HEK293 (cell line): ENCODE results near the gene PIP5K1C.

Experiments used
- CTCF ChIA-PET: fragments of 350-600 bp; formaldehyde crosslinking; extraction: SDS; loops from one replicate; lab custom pipeline; 2021; ENCODE audit warnings: antibody characterized with exemption; lab: Yijun Ruan, JAX
- POLR2A ChIA-PET: fragments of 300-600 bp; formaldehyde crosslinking; extraction: SDS; loops from one replicate; lab custom pipeline; 2020; ENCODE audit warnings: antibody characterized with exemption, inconsistent platforms; lab: Yijun Ruan, JAX
- H3K27ac ChIP-seq: fragments of 200-500 bp; sonication (Bioruptor generic); 2 replicates; pipeline ENCODE4 v1.5.1; 2014; ENCODE audit warnings: low read depth, low read length, control low read depth, inconsistent platforms; ENCODE audit errors: extremely low read depth
- H3K36me3 ChIP-seq, 2 experiments: fragments of 200-500 bp in 1 of 2; sonication (Bioruptor generic) in 1 of 2; 1 replicate in 1 of 2; 2 replicates in 1 of 2; pipeline ENCODE4 v1.5.1; 2014 to 2017; ENCODE audit warnings: inconsistent platforms in 2 of 2, low read length in 2 of 2; ENCODE audit not compliant: control insufficient read depth in 2 of 2, insufficient read depth in 1 of 2
- H3K4me1 ChIP-seq: fragments of 200-500 bp; sonication (Bioruptor generic); 2 replicates; pipeline ENCODE4 v1.5.1; 2014; ENCODE audit warnings: mild to moderate bottlenecking, low read length, inconsistent platforms; ENCODE audit not compliant: control insufficient read depth, insufficient read depth
- H3K4me3 ChIP-seq: 2 replicates; pipeline ENCODE4 v1.5.1; 2011; ENCODE audit warnings: low read depth, mild to moderate bottlenecking, control low read depth, low read length, moderate library complexity
- H3K9me3 ChIP-seq: fragments of 200-500 bp; sonication (Bioruptor generic); 2 replicates; pipeline ENCODE4 v1.5.1; 2014; ENCODE audit warnings: low read depth, low read length, inconsistent platforms; ENCODE audit not compliant: control insufficient read depth, insufficient read depth
- BCL11B ChIP-seq: fragments of 450-650 bp; formaldehyde crosslinking; IDR thresholded peaks from 2 replicates; pipeline ENCODE4 v1.5.1; 2016; ENCODE audit warnings: low read depth, missing biosample characterization, missing genetic modification characterization
- GLIS1 ChIP-seq: fragments of 450-650 bp; formaldehyde crosslinking; IDR thresholded peaks from 2 replicates; pipeline ENCODE4 v1.5.1; 2016; ENCODE audit warnings: missing biosample characterization, missing genetic modification characterization
- GLIS2 ChIP-seq: fragments of 450-650 bp; formaldehyde crosslinking; IDR thresholded peaks from 2 replicates; pipeline ENCODE4 v1.5.1; 2016; ENCODE audit warnings: missing biosample characterization, missing genetic modification characterization
- SCRT2 ChIP-seq: fragments of 450-650 bp; formaldehyde crosslinking; IDR thresholded peaks from 2 replicates; pipeline ENCODE4 v1.5.1; 2016; ENCODE audit warnings: missing biosample characterization, missing genetic modification characterization
- ZFHX2 ChIP-seq: fragments of 450-650 bp; formaldehyde crosslinking; conservative IDR thresholded peaks from 2 replicates; pipeline ENCODE4 v1.5.1; 2016; ENCODE audit warnings: missing biosample characterization, missing genetic modification characterization
- ZFP69B ChIP-seq: fragments of 450-650 bp; formaldehyde crosslinking; IDR thresholded peaks from 2 replicates; pipeline ENCODE4 v1.5.1; 2016; ENCODE audit warnings: missing biosample characterization, missing genetic modification characterization
- ZIC2 ChIP-seq: fragments of 450-650 bp; formaldehyde crosslinking; IDR thresholded peaks from 2 replicates; pipeline ENCODE4 v1.5.1; 2016; ENCODE audit warnings: missing biosample characterization, missing genetic modification characterization
- ZNF121 ChIP-seq: fragments of 450-650 bp; formaldehyde crosslinking; IDR thresholded peaks from 2 replicates; pipeline ENCODE4 v1.5.1; 2016; ENCODE audit warnings: missing biosample characterization, missing genetic modification characterization
- ZNF140 ChIP-seq: fragments of 450-650 bp; formaldehyde crosslinking; IDR thresholded peaks from 2 replicates; pipeline ENCODE4 v1.5.1; 2016; ENCODE audit warnings: missing biosample characterization, missing genetic modification characterization
- ZNF23 ChIP-seq: fragments of 450-650 bp; formaldehyde crosslinking; IDR thresholded peaks from 2 replicates; pipeline ENCODE4 v1.5.1; 2016; ENCODE audit warnings: missing biosample characterization, missing genetic modification characterization, borderline replicate concordance
- ZNF426 ChIP-seq: fragments of 450-650 bp; formaldehyde crosslinking; IDR thresholded peaks from 2 replicates; pipeline ENCODE4 v1.5.1; 2017; ENCODE audit warnings: missing biosample characterization, missing genetic modification characterization, mild to moderate bottlenecking, inconsistent platforms, moderate library complexity
- ZNF473 ChIP-seq: fragments of 450-650 bp; formaldehyde crosslinking; IDR thresholded peaks from 2 replicates; pipeline ENCODE4 v1.5.1; 2017; ENCODE audit warnings: missing biosample characterization, missing genetic modification characterization
- ZNF548 ChIP-seq: fragments of 450-650 bp; formaldehyde crosslinking; IDR thresholded peaks from 2 replicates; pipeline ENCODE4 v1.5.1; 2016; ENCODE audit warnings: missing biosample characterization, missing genetic modification characterization
- ZNF664 ChIP-seq: fragments of 450-650 bp; formaldehyde crosslinking; IDR thresholded peaks from 2 replicates; pipeline ENCODE4 v1.5.1; 2016; ENCODE audit warnings: missing biosample characterization, missing genetic modification characterization
- TF ChIP-seq, protein P1 (sequence below): fragments of 450-650 bp; formaldehyde crosslinking; IDR thresholded peaks from 2 replicates; pipeline ENCODE4 v1.5.1; 2016; ENCODE audit warnings: missing biosample characterization, missing genetic modification characterization
- TF ChIP-seq, protein P2 (sequence below): fragments of 450-650 bp; formaldehyde crosslinking; IDR thresholded peaks from 2 replicates; pipeline ENCODE4 v1.5.1; 2016; ENCODE audit warnings: missing biosample characterization, missing genetic modification characterization, low read depth
- TF ChIP-seq, protein P3 (sequence below): fragments of 450-650 bp; formaldehyde crosslinking; IDR thresholded peaks from 2 replicates; pipeline ENCODE4 v1.5.1; 2016; ENCODE audit warnings: missing biosample characterization, missing genetic modification characterization

Gene PIP5K1C

DNA sequence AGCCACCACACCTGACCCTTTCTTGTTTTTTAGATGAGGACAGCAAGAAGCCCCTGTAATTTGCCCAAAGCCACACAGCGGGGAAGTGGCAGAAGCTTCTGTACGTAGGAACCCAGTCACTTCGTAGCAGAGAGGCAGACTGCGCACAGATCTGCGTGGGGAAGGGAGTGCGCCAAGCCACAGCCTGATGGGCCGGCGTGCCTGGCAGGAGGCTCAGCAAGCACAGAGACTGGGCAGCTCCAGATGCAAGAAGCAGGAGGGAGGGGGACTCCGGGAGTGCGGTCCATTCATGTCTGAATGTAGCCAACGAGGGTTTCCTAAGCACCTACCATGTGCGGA is 7.6 kb upstream of the PIP5K1C start:
- no peak for TF ChIP-seq ZNF548 (tag by site-specific recombination)
- TF ChIP-seq ZNF23 (tag by site-specific recombination), result no peak
- TF ChIP-seq ZFP69B, result no peak
- TF ChIP-seq ZNF140 (tag by site-specific recombination), result no peak
- TF ChIP-seq ZNF664 (tag by site-specific recombination), result peak; percentile 77; the same call in 1 of the 2 replicates
- TF ChIP-seq, all 188 proteins: peak for 1
- ChIA-PET CTCF (interaction anchor here (0.6 to 1.5 kb wide), 2 partner anchors 11 to 182 kb away, joined by 3 to 7 read pairs; no protein-coding TSS in a partner anchor), POLR2A (no interaction called here)
- Histone ChIP-seq H3K9me3 (no peaks in the 10 kb centered on the region), H3K4me3 (no peak overlapping the region), H3K36me3 (no peaks in the 10 kb centered on the region), H3K4me1 (peaks cover 4% of the 10 kb centered on the region; the same call in 1 of the 2 replicates), H3K27ac (no peak overlapping the region)

DNA sequence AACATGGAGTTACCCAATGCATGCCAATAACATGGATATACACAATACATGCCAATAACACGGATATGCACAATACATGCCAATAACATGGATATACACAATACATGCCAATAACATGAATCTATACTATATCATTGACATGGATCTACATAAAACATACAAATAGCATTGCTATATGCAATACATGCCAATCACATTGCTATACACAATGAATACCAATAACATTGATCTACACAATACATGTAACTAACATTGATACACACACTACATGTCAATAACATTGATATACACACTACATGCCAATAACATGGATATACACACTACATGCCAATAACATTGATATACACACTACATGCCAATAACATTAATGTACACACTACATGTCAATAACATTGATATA is 932 bp upstream of the PIP5K1C start:
- no peak for TF ChIP-seq ZNF426 (tag by site-specific recombination)
- TF ChIP-seq ZNF473, result 0 out of 2 replicates have a peak, but pooled peaks have one; percentile 43
- TF ChIP-seq ZNF121, result 0 out of 2 replicates have a peak, but pooled peaks have one; percentile 8
- Histone ChIP-seq H3K4me3 (no peak overlapping the region), H3K9me3 (no peaks in the 10 kb centered on the region), H3K27ac (no peak overlapping the region), H3K36me3 (peaks cover 0 to under 1% of the 10 kb centered on the region in 2 experiments; a peak in 1 of 3 replicates), H3K4me1 (no peaks in the 10 kb centered on the region)
- ChIA-PET POLR2A (no interaction called here), CTCF (interaction anchor here (0.6 to 2.9 kb wide), 5 partner anchors 9 to 58 kb away, joined by 3 to 25 read pairs (median 3); no protein-coding TSS in a partner anchor)

DNA sequence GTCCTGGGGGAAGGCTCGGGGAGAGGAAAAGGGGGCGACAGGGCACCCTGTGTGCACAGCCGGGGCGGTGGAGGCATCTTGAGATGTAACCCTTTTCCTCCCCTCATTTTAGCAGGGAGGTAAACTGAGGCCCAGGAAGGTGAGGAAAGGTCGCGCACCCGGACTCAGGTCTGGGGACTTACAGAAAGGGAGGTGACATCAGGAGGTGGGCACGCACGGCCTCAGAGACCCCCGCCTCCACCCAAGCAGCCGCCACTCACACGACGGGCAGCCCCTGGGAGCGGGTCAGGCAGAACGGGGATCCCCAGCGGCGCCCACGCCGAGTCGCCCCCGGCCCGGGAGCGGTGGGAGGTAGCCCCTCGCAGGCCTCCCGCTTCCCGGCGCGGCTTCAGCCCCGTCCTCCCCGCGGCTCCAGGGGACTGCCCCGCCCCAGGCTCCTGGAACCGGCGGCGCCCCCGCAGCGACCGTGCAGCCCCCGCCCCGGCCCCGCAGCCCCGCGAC is 477 bp downstream of the PIP5K1C start:
- Histone ChIP-seq H3K27ac (peak overlapping the region; percentile 31; the same call in 1 of the 2 replicates), H3K4me1 (no peaks in the 10 kb centered on the region), H3K36me3 (peaks cover 0 to 3% of the 10 kb centered on the region in 2 experiments; a peak in 1 of 3 replicates), H3K4me3 (peak overlapping the region; percentile 69), H3K9me3 (no peaks in the 10 kb centered on the region)
- ChIA-PET POLR2A (interaction anchor here (1.0 to 1.3 kb wide), 3 partner anchors 10 to 63 kb away, joined by 3 to 6 read pairs (median 4); partner anchors contain the start of gene MRPL54), CTCF (interaction anchor here (0.7 to 2.9 kb wide), 6 partner anchors 9 to 288 kb away, joined by 3 to 25 read pairs (median 4); no protein-coding TSS in a partner anchor)
- TF ChIP-seq, protein P1, sequence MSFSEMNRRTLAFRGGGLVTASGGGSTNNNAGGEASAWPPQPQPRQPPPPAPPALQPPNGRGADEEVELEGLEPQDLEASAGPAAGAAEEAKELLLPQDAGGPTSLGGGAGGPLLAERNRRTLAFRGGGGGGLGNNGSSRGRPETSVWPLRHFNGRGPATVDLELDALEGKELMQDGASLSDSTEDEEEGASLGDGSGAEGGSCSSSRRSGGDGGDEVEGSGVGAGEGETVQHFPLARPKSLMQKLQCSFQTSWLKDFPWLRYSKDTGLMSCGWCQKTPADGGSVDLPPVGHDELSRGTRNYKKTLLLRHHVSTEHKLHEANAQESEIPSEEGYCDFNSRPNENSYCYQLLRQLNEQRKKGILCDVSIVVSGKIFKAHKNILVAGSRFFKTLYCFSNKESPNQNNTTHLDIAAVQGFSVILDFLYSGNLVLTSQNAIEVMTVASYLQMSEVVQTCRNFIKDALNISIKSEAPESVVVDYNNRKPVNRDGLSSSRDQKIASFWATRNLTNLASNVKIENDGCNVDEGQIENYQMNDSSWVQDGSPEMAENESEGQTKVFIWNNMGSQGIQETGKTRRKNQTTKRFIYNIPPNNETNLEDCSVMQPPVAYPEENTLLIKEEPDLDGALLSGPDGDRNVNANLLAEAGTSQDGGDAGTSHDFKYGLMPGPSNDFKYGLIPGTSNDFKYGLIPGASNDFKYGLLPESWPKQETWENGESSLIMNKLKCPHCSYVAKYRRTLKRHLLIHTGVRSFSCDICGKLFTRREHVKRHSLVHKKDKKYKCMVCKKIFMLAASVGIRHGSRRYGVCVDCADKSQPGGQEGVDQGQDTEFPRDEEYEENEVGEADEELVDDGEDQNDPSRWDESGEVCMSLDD (tag by site-specific recombination), result peak; percentile 39; the same call in 1 of the 2 replicates
- TF ChIP-seq, protein P2, sequence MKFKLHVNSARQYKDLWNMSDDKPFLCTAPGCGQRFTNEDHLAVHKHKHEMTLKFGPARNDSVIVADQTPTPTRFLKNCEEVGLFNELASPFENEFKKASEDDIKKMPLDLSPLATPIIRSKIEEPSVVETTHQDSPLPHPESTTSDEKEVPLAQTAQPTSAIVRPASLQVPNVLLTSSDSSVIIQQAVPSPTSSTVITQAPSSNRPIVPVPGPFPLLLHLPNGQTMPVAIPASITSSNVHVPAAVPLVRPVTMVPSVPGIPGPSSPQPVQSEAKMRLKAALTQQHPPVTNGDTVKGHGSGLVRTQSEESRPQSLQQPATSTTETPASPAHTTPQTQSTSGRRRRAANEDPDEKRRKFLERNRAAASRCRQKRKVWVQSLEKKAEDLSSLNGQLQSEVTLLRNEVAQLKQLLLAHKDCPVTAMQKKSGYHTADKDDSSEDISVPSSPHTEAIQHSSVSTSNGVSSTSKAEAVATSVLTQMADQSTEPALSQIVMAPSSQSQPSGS, result no peak
- TF ChIP-seq ZIC2 (tag by site-specific recombination) (peak; percentile 43), GLIS1 (tag by site-specific recombination) (peak; percentile 77), BCL11B (tag by site-specific recombination) (peak; percentile 28; the same call in 1 of the 2 replicates), ZFHX2 (tag by site-specific recombination) (peak; percentile 60), SCRT2 (tag by site-specific recombination) (no peak), GLIS2 (tag by site-specific recombination) (0 out of 2 replicates have a peak, but pooled peaks have one; percentile 47)
- TF ChIP-seq, protein P3, sequence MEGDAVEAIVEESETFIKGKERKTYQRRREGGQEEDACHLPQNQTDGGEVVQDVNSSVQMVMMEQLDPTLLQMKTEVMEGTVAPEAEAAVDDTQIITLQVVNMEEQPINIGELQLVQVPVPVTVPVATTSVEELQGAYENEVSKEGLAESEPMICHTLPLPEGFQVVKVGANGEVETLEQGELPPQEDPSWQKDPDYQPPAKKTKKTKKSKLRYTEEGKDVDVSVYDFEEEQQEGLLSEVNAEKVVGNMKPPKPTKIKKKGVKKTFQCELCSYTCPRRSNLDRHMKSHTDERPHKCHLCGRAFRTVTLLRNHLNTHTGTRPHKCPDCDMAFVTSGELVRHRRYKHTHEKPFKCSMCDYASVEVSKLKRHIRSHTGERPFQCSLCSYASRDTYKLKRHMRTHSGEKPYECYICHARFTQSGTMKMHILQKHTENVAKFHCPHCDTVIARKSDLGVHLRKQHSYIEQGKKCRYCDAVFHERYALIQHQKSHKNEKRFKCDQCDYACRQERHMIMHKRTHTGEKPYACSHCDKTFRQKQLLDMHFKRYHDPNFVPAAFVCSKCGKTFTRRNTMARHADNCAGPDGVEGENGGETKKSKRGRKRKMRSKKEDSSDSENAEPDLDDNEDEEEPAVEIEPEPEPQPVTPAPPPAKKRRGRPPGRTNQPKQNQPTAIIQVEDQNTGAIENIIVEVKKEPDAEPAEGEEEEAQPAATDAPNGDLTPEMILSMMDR (tag by site-specific recombination), result 0 out of 2 replicates have a peak, but pooled peaks have one; percentile 2
